Hair follicle dermal papilla cell (primary cell): ENCODE data around the gene MYBPC3. TPM values are rescaled to one million over a fixed set of nuclear protein-coding genes. Genes with fewer than 3 reads are reported as not detected.

Experiments
- small RNA-seq: library from RNA; depleted of rRNA; stranded (forward); fragments of <200 nt; gene quantifications from one replicate; pipeline ENCODE3, GENCODE V24; 2012
- total RNA-seq: library from RNA; depleted of rRNA; stranded (reverse); fragments of >200 nt; gene quantifications from 2 replicates; pipeline ENCODE4 v1.2.3, GENCODE V29; 2012

MYBPC3 gene
- total RNA-seq = not detected in 2 replicates

GRCh38 chr11:47352556-47352955 lies at the start of gene MYBPC3:
Gene MYBPC3, minus strand, starts transcription at chr11:47352702. Its CDS starts 55 bp downstream, at chr11:47352647.

GRCh38 chr11:47378010-47378835 lies 25.7 kb upstream of the MYBPC3 start, which contains the start of gene SPI1:
Gene SPI1, minus strand, starts transcription at chr11:47378547. Its CDS starts 194 bp downstream, at chr11:47378353.

Small RNA genes lying within 50 kb of the gene (small RNA-seq; reads per million reads assigned to genes)
- gene MIR4487 = not detected

Other genes with a start within 250 kb of the MYBPC3 start
- 172 and 210 TPM in 2 replicates for gene ARFGAP2, start 175.8 kb downstream of the MYBPC3 start, total RNA-seq
- gene PACSIN3, start 166.3 kb downstream of the MYBPC3 start, total RNA-seq = 37.0 and 37.8 TPM in 2 replicates
- gene DDB2, start 137.7 kb downstream of the MYBPC3 start, total RNA-seq = 35.5 and 40.9 TPM in 2 replicates
- gene ACP2, start 103.9 kb downstream of the MYBPC3 start, total RNA-seq = 35.7 and 37.3 TPM in 2 replicates
- gene NR1H3, start 94.7 kb downstream of the MYBPC3 start, total RNA-seq = 15.4 and 17.0 TPM in 2 replicates
- gene MADD, start 82.6 kb downstream of the MYBPC3 start, total RNA-seq = 25.8 and 30.1 TPM in 2 replicates
- gene SPI1, start 25.8 kb upstream of the MYBPC3 start, total RNA-seq = not detected in 2 replicates
- 128 and 132 TPM in 2 replicates for gene SLC39A13, start 55.9 kb upstream of the MYBPC3 start, total RNA-seq
- 92.8 and 122 TPM in 2 replicates for gene PSMC3, start 73.7 kb upstream of the MYBPC3 start, total RNA-seq
- 0.32 TPM in 1 of 2 replicates, not detected in the other for gene RAPSN, start 96.4 kb upstream of the MYBPC3 start, total RNA-seq
- gene CELF1, start 200.4 kb upstream of the MYBPC3 start, total RNA-seq = 115 and 140 TPM in 2 replicates
- 51.0 and 62.1 TPM in 2 replicates for gene PTPMT1, start 212.9 kb upstream of the MYBPC3 start, total RNA-seq
- gene KBTBD4, start 226.3 kb upstream of the MYBPC3 start, total RNA-seq = 34.2 and 34.7 TPM in 2 replicates
- 49.5 and 53.2 TPM in 2 replicates for gene NDUFS3, start 226.4 kb upstream of the MYBPC3 start, total RNA-seq
- 0.24 TPM in 1 of 2 replicates, not detected in the other for gene FAM180B, start 234.0 kb upstream of the MYBPC3 start, total RNA-seq
- 0.12 and 0.49 TPM in 2 replicates for gene C1QTNF4, start 241.7 kb upstream of the MYBPC3 start, total RNA-seq